ENCODE results near the gene SHC2. TPM values are rescaled to one million over a fixed set of nuclear protein-coding genes. Genes with fewer than 3 reads are reported as not detected.

The SHC2 gene
- total and polyA plus RNA-seq, 2 of the 8 experiments (the other 6 are each of a cell fraction or from before 2014, with no cell fraction given), result 4.4 to 7.3 TPM

DNA sequence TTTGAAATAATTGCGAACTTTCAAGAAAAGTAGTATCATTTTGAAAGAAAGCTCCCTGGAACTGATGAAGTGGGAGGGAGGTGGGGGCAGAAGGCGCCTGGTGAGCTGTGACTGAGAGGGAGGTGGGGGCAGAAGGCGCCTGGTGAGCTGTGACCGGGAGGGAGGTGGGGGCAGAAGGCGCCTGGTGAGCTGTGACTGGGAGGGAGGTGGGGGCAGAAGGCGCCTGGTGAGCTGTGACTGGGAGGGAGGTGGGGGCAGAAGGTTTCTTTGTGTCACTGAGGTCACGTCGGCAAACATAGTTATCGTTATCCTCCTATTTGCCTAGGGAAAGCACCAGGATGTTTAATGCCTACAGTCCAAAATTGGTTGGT is 76.0 kb downstream of the SHC2 start (continued):
- no peak for TF ChIP-seq ZNF274 (IDR thresholded peaks at IDR 0.05; ENCODE audit: borderline replicate concordance, extremely low read depth, low read length)

All from H1 (cell line).